ENCODE results near the gene ZRANB1.

- TF ChIP-seq, protein P1, sequence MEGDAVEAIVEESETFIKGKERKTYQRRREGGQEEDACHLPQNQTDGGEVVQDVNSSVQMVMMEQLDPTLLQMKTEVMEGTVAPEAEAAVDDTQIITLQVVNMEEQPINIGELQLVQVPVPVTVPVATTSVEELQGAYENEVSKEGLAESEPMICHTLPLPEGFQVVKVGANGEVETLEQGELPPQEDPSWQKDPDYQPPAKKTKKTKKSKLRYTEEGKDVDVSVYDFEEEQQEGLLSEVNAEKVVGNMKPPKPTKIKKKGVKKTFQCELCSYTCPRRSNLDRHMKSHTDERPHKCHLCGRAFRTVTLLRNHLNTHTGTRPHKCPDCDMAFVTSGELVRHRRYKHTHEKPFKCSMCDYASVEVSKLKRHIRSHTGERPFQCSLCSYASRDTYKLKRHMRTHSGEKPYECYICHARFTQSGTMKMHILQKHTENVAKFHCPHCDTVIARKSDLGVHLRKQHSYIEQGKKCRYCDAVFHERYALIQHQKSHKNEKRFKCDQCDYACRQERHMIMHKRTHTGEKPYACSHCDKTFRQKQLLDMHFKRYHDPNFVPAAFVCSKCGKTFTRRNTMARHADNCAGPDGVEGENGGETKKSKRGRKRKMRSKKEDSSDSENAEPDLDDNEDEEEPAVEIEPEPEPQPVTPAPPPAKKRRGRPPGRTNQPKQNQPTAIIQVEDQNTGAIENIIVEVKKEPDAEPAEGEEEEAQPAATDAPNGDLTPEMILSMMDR (IDR thresholded peaks at IDR 0.05; ENCODE audit: low read length), result no peak
- TF ChIP-seq EZH2 (IDR thresholded peaks at IDR 0.05; ENCODE audit: borderline replicate concordance, low read length), result no peak
Observed at GRCh38 chr10:124971276-124971675, 29.4 kb downstream of the ZRANB1 start.

All from OCI-LY1 (cell line).